B cell (primary cell): ENCODE data around the gene PRICKLE3. TPM values are rescaled to one million over a fixed set of nuclear protein-coding genes. Genes with fewer than 3 reads are reported as not detected.
A peak's percentile ranks its signal among the peaks of the same experiment; 100 is the strongest.

ENCODE experiments used
- ATAC-seq: fragments of 200-7000 bp; cut with Tn5 transposase; one replicate; pipeline ENCODE4 v1.10.0; 2021; ENCODE audit warnings: low read depth, mild to moderate bottlenecking, moderate number of reproducible peaks, moderate library complexity
- CTCF ChIA-PET: fragments of 350-600 bp; sonication (Branson Sonifier 250); formaldehyde crosslinking; loops from one replicate; lab custom pipeline; 2021; ENCODE audit warnings: antibody characterized with exemption, inconsistent platforms; lab: Charles Lee
- POLR2A ChIA-PET: fragments of 350-600 bp; sonication (Branson Sonifier 250); formaldehyde crosslinking; loops from one replicate; lab custom pipeline; 2021; ENCODE audit warnings: antibody characterized with exemption; lab: Charles Lee
- DNase-seq: peaks from one replicate; pipeline ENCODE4 v3.0.0; 2013
- H2AFZ ChIP-seq: 2 replicates; pipeline ENCODE4 v1.6.1; 2012; ENCODE audit warnings: mild to moderate bottlenecking, low read depth, low read length; ENCODE audit not compliant: insufficient read depth, poor library complexity, severe bottlenecking
- H3K27ac ChIP-seq, 2 donors: 1 replicate in 1 of 2; 2 replicates in 1 of 2; pipeline ENCODE4 v1.5.1; 2012 to 2013; ENCODE audit warnings: low read length in 2 of 2, mild to moderate bottlenecking in 2 of 2, moderate library complexity in 1 of 2
- H3K27me3 ChIP-seq, 4 experiments: fragments of 200-600 bp in 1 of 4; sonication (generic) in 1 of 4; replicated peaks in 1 of 4; 1 replicate in 2 of 4; 2 replicates in 2 of 4; pipeline versions ENCODE4 v1.6.1 to v1.7.0; 2013 to 2016; ENCODE audit warnings: low read length in 3 of 4, mild to moderate bottlenecking in 2 of 4, mixed read lengths in 1 of 4, moderate library complexity in 1 of 4; ENCODE audit not compliant: insufficient read depth in 4 of 4, control insufficient read depth in 3 of 4; ENCODE audit errors: control extremely low read depth in 1 of 4
- H3K36me3 ChIP-seq, 2 experiments: replicated peaks in 1 of 2; 1 replicate in 1 of 2; 2 replicates in 1 of 2; pipeline versions ENCODE4 v1.6.1 to v1.7.1; 2013; ENCODE audit warnings: low read length in 1 of 2; ENCODE audit not compliant: insufficient read depth in 2 of 2, control insufficient read depth in 1 of 2; ENCODE audit errors: control extremely low read depth in 1 of 2, extremely low read depth in 1 of 2
- H3K4me1 ChIP-seq, 2 donors: fragments of 200-600 bp in 1 of 2; sonication (generic) in 1 of 2; 1 replicate in 1 of 2; 2 replicates in 1 of 2; pipeline versions ENCODE4 v1.5.1 to v1.6.1; 2013 to 2017; ENCODE audit warnings: low read length in 2 of 2; ENCODE audit not compliant: control insufficient read depth in 2 of 2, insufficient read depth in 2 of 2
- H3K4me2 ChIP-seq: replicated peaks from 2 replicates; pipeline ENCODE3; 2012; ENCODE audit warnings: mild to moderate bottlenecking, low read depth, low read length; ENCODE audit not compliant: poor library complexity, severe bottlenecking
- H3K4me3 ChIP-seq, 5 experiments: fragments of 200-600 bp in 1 of 5; sonication (generic) in 1 of 5; 1 replicate in 3 of 5; 2 replicates in 2 of 5; pipeline versions ENCODE4 v1.5.1 to v1.7.0; 2011 to 2016; ENCODE audit warnings: low read length in 4 of 5, mild to moderate bottlenecking in 4 of 5, low read depth in 2 of 5, control low read depth in 1 of 5, moderate library complexity in 1 of 5; ENCODE audit not compliant: insufficient read depth in 1 of 5; ENCODE audit errors: control extremely low read depth in 1 of 5, extremely low read depth in 1 of 5
- H3K79me2 ChIP-seq: fragments of 200-600 bp; sonication (generic); one replicate; pipeline ENCODE4 v1.6.0; 2016; ENCODE audit warnings: low read length; ENCODE audit not compliant: control insufficient read depth, insufficient read depth
- H3K9ac ChIP-seq: fragments of 200-600 bp; sonication (generic); 2 replicates; pipeline ENCODE4 v1.6.1; 2017; ENCODE audit warnings: mild to moderate bottlenecking, low read length, moderate library complexity
- H3K9me3 ChIP-seq, 3 donors: one replicate each; pipeline versions ENCODE4 v1.6.1 to v1.7.1; 2013; ENCODE audit warnings: low read length in 2 of 3; ENCODE audit not compliant: control insufficient read depth in 2 of 3, insufficient read depth in 1 of 3; ENCODE audit errors: control extremely low read depth in 1 of 3
- H4K20me1 ChIP-seq: 2 replicates; pipeline ENCODE4 v1.6.0; 2012; ENCODE audit warnings: mild to moderate bottlenecking, low read length; ENCODE audit not compliant: insufficient read depth, control insufficient read depth, poor library complexity, severe bottlenecking
- H3K27ac Mint-ChIP-seq: one replicate; pipeline ENCODE4 v1.8.0; 2021; ENCODE audit warnings: mixed read lengths
- H3K27me3 Mint-ChIP-seq: one replicate; pipeline ENCODE4 v1.8.0; 2021; ENCODE audit warnings: mixed read lengths
- H3K4me1 Mint-ChIP-seq: one replicate; pipeline ENCODE4 v1.8.0; 2021; ENCODE audit warnings: mixed read lengths
- H3K4me3 Mint-ChIP-seq: one replicate; pipeline ENCODE4 v1.8.0; 2021; ENCODE audit warnings: mixed read lengths
- H3K9me3 Mint-ChIP-seq: one replicate; pipeline ENCODE4 v1.8.0; 2022; ENCODE audit warnings: mixed read lengths; ENCODE audit not compliant: insufficient read depth
- CTCF ChIP-seq: fragments of 200-600 bp; IDR thresholded peaks from one replicate; pipeline ENCODE4 v1.8.0; 2022; ENCODE audit warnings: antibody characterized with exemption, mild to moderate bottlenecking
- EZH2 ChIP-seq: IDR thresholded peaks from 2 replicates; pipeline ENCODE4 v1.6.1; 2012; ENCODE audit warnings: borderline replicate concordance, low read depth, mild to moderate bottlenecking, moderate library complexity, low read length; ENCODE audit not compliant: insufficient read depth, poor library complexity, severe bottlenecking
- WGBS: methylation state at CpG from one replicate; pipeline ENCODE4 v1.1.5; 2013; ENCODE audit warnings: missing lambda C conversion rate; ENCODE audit not compliant: insufficient coverage; 5-methylcytosine and 5-hydroxymethylcytosine counted together
- intact Hi-C: fragments of 100-400 bp; cut with micrococcal nuclease; formaldehyde crosslinking; loops from one replicate; pipeline ENCODE4 v1.10.0; 2022
- polyA plus RNA-seq: library from polyadenylated mRNA; depleted of rRNA; stranded (reverse); fragments of >200 nt; gene quantifications from 2 replicates; pipeline ENCODE4 v1.2.3, GENCODE V29; 2012
- total RNA-seq, 2 donors: library from RNA; stranded (reverse); fragments of 120-200 nt in 1 of 2; gene quantifications; 1 replicate in 1 of 2; 2 replicates in 1 of 2; pipeline versions ENCODE4 v1.2.3 to v1.2.4, GENCODE V29; 2013 to 2022

The PRICKLE3 gene
- total and polyA plus RNA-seq, 2 donors (not counting 1 experiment from before 2014, with no cell fraction given), result 16.2 to 21.0 TPM

GRCh38 chrX:49155900-49156837 is 30.0 kb downstream of the PRICKLE3 start:
- CTCF ChIA-PET, result interaction anchor here (0.5 to 1.9 kb wide), 14 partner anchors 8 to 508 kb away, joined by 3 to 13 read pairs (median 4); partner anchors contain the start of gene HDAC6
- Mint-ChIP-seq H3K9me3 (no peaks in the 10 kb centered on the region), H3K27me3 (no peaks in the 10 kb centered on the region), H3K4me1 (peaks cover 15% of the 10 kb centered on the region), H3K4me3 (peak overlapping the region; percentile 96), H3K27ac (peak overlapping the region; percentile 99)
- Histone ChIP-seq H3K9me3 (no peaks in the 10 kb centered on the region), H2AFZ (peak overlapping the region; percentile 81), H4K20me1 (no peaks in the 10 kb centered on the region), H3K36me3 (no peaks in the 10 kb centered on the region), H3K4me2 (peak overlapping the region; percentile 81), H3K4me1 (peaks cover 8 to 14% of the 10 kb centered on the region in 2 donors), H3K79me2 (no peaks in the 10 kb centered on the region), H3K27ac (peak overlapping the region; percentile 87 to 93), H3K27me3 (no peaks in the 10 kb centered on the region), H3K4me3 (peak overlapping the region in 4 of 5 experiments; percentile 59 to 79 (median 64)), H3K9ac (peak overlapping the region; percentile 82)
- WGBS, result 2% methylated on average over 45 of the region's 65 CpGs
- DNase-seq, result peak; percentile 89
- intact Hi-C loops, result loop anchor here (2.0 kb wide), 2 partner anchors 17 to 79 kb away; partner anchors contain the start of gene CCDC22
- TF ChIP-seq CTCF (peak; percentile 66), EZH2 (no peak)
- POLR2A ChIA-PET, result interaction anchor here (0.6 to 1.4 kb wide), 5 partner anchors 10 to 264 kb away, joined by 3 to 12 read pairs (median 4); partner anchors contain the start of gene PLP2
- peak; percentile 95 for ATAC-seq
